B cell (primary cell): ENCODE results near the gene TEAD1. TPM values are rescaled to one million over a fixed set of nuclear protein-coding genes. Genes with fewer than 3 reads are reported as not detected.

Source experiments
- ATAC-seq: fragments of 200-7000 bp; cut with Tn5 transposase; one replicate; pipeline ENCODE4 v1.10.0; 2021; ENCODE audit warnings: low read depth, mild to moderate bottlenecking, moderate number of reproducible peaks, moderate library complexity
- CTCF ChIA-PET: fragments of 350-600 bp; sonication (Branson Sonifier 250); formaldehyde crosslinking; loops from one replicate; lab custom pipeline; 2021; ENCODE audit warnings: antibody characterized with exemption, inconsistent platforms; lab: Charles Lee
- POLR2A ChIA-PET: fragments of 350-600 bp; sonication (Branson Sonifier 250); formaldehyde crosslinking; loops from one replicate; lab custom pipeline; 2021; ENCODE audit warnings: antibody characterized with exemption; lab: Charles Lee
- DNase-seq: peaks from one replicate; pipeline ENCODE4 v3.0.0; 2013
- H2AFZ ChIP-seq: 2 replicates; pipeline ENCODE4 v1.6.1; 2012; ENCODE audit warnings: mild to moderate bottlenecking, low read depth, low read length; ENCODE audit not compliant: insufficient read depth, poor library complexity, severe bottlenecking
- H3K27ac ChIP-seq, 2 donors: 1 replicate in 1 of 2; 2 replicates in 1 of 2; pipeline ENCODE4 v1.5.1; 2012 to 2013; ENCODE audit warnings: low read length in 2 of 2, mild to moderate bottlenecking in 2 of 2, moderate library complexity in 1 of 2
- H3K27me3 ChIP-seq, 4 experiments: fragments of 200-600 bp in 1 of 4; sonication (generic) in 1 of 4; replicated peaks in 1 of 4; 1 replicate in 2 of 4; 2 replicates in 2 of 4; pipeline versions ENCODE4 v1.6.1 to v1.7.0; 2013 to 2016; ENCODE audit warnings: low read length in 3 of 4, mild to moderate bottlenecking in 2 of 4, mixed read lengths in 1 of 4, moderate library complexity in 1 of 4; ENCODE audit not compliant: insufficient read depth in 4 of 4, control insufficient read depth in 3 of 4; ENCODE audit errors: control extremely low read depth in 1 of 4
- H3K36me3 ChIP-seq, 2 experiments: replicated peaks in 1 of 2; 1 replicate in 1 of 2; 2 replicates in 1 of 2; pipeline versions ENCODE4 v1.6.1 to v1.7.1; 2013; ENCODE audit warnings: low read length in 1 of 2; ENCODE audit not compliant: insufficient read depth in 2 of 2, control insufficient read depth in 1 of 2; ENCODE audit errors: control extremely low read depth in 1 of 2, extremely low read depth in 1 of 2
- H3K4me1 ChIP-seq, 2 donors: fragments of 200-600 bp in 1 of 2; sonication (generic) in 1 of 2; 1 replicate in 1 of 2; 2 replicates in 1 of 2; pipeline versions ENCODE4 v1.5.1 to v1.6.1; 2013 to 2017; ENCODE audit warnings: low read length in 2 of 2; ENCODE audit not compliant: control insufficient read depth in 2 of 2, insufficient read depth in 2 of 2
- H3K4me2 ChIP-seq: replicated peaks from 2 replicates; pipeline ENCODE3; 2012; ENCODE audit warnings: mild to moderate bottlenecking, low read depth, low read length; ENCODE audit not compliant: poor library complexity, severe bottlenecking
- H3K4me3 ChIP-seq, 5 experiments: fragments of 200-600 bp in 1 of 5; sonication (generic) in 1 of 5; 1 replicate in 3 of 5; 2 replicates in 2 of 5; pipeline versions ENCODE4 v1.5.1 to v1.7.0; 2011 to 2016; ENCODE audit warnings: low read length in 4 of 5, mild to moderate bottlenecking in 4 of 5, low read depth in 2 of 5, control low read depth in 1 of 5, moderate library complexity in 1 of 5; ENCODE audit not compliant: insufficient read depth in 1 of 5; ENCODE audit errors: control extremely low read depth in 1 of 5, extremely low read depth in 1 of 5
- H3K79me2 ChIP-seq: fragments of 200-600 bp; sonication (generic); one replicate; pipeline ENCODE4 v1.6.0; 2016; ENCODE audit warnings: low read length; ENCODE audit not compliant: control insufficient read depth, insufficient read depth
- H3K9ac ChIP-seq: fragments of 200-600 bp; sonication (generic); 2 replicates; pipeline ENCODE4 v1.6.1; 2017; ENCODE audit warnings: mild to moderate bottlenecking, low read length, moderate library complexity
- H3K9me3 ChIP-seq, 3 donors: one replicate each; pipeline versions ENCODE4 v1.6.1 to v1.7.1; 2013; ENCODE audit warnings: low read length in 2 of 3; ENCODE audit not compliant: control insufficient read depth in 2 of 3, insufficient read depth in 1 of 3; ENCODE audit errors: control extremely low read depth in 1 of 3
- H4K20me1 ChIP-seq: 2 replicates; pipeline ENCODE4 v1.6.0; 2012; ENCODE audit warnings: mild to moderate bottlenecking, low read length; ENCODE audit not compliant: insufficient read depth, control insufficient read depth, poor library complexity, severe bottlenecking
- H3K27ac Mint-ChIP-seq: one replicate; pipeline ENCODE4 v1.8.0; 2021; ENCODE audit warnings: mixed read lengths
- H3K27me3 Mint-ChIP-seq: one replicate; pipeline ENCODE4 v1.8.0; 2021; ENCODE audit warnings: mixed read lengths
- H3K4me1 Mint-ChIP-seq: one replicate; pipeline ENCODE4 v1.8.0; 2021; ENCODE audit warnings: mixed read lengths
- H3K4me3 Mint-ChIP-seq: one replicate; pipeline ENCODE4 v1.8.0; 2021; ENCODE audit warnings: mixed read lengths
- H3K9me3 Mint-ChIP-seq: one replicate; pipeline ENCODE4 v1.8.0; 2022; ENCODE audit warnings: mixed read lengths; ENCODE audit not compliant: insufficient read depth
- EZH2 ChIP-seq: IDR thresholded peaks from 2 replicates; pipeline ENCODE4 v1.6.1; 2012; ENCODE audit warnings: borderline replicate concordance, low read depth, mild to moderate bottlenecking, moderate library complexity, low read length; ENCODE audit not compliant: insufficient read depth, poor library complexity, severe bottlenecking
- WGBS: methylation state at CpG from one replicate; pipeline ENCODE4 v1.1.5; 2013; ENCODE audit warnings: missing lambda C conversion rate; ENCODE audit not compliant: insufficient coverage; 5-methylcytosine and 5-hydroxymethylcytosine counted together
- intact Hi-C: fragments of 100-400 bp; cut with micrococcal nuclease; formaldehyde crosslinking; loops from one replicate; pipeline ENCODE4 v1.10.0; 2022
- polyA plus RNA-seq: library from polyadenylated mRNA; depleted of rRNA; stranded (reverse); fragments of >200 nt; gene quantifications from 2 replicates; pipeline ENCODE4 v1.2.3, GENCODE V29; 2012
- total RNA-seq, 2 donors: library from RNA; stranded (reverse); fragments of 120-200 nt in 1 of 2; gene quantifications; 1 replicate in 1 of 2; 2 replicates in 1 of 2; pipeline versions ENCODE4 v1.2.3 to v1.2.4, GENCODE V29; 2013 to 2022
- TF ChIP-seq, protein P1 (sequence below): fragments of 200-600 bp; IDR thresholded peaks from one replicate; pipeline ENCODE4 v1.8.0; 2022; ENCODE audit warnings: antibody characterized with exemption, mild to moderate bottlenecking

TEAD1 gene
- total and polyA plus RNA-seq, 2 donors (not counting 1 experiment from before 2014, with no cell fraction given) = 0.30 TPM; not detected in 1

DNA sequence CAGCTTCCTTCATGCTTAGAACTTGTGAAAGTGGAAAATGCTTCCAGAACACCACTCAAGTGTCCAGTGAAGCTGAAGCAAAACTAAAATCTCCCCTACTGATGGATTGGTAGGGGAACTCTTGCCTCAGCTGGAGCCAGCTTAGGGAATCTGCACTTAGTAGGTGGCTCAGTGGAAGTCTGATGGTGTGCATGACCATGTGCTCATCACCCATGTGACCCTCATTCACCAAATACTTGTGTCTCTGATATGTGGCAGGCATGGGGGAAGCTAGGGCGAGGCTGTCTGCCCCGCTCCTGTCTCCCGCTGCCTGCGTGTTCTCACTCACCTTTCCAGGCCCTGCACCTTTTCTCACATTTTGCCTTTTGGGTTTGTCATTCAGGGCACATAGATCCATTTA lies 7.2 kb downstream of the TEAD1 start:
- Histone ChIP-seq H3K4me3 (no peak overlapping the region), H3K27ac (no peak overlapping the region), H3K9me3 (no peaks in the 10 kb centered on the region), H3K4me2 (no peak overlapping the region), H3K27me3 (peaks cover 1 to 29% (median 18%) of the 10 kb centered on the region in 4 experiments), H3K9ac (no peak overlapping the region), H4K20me1 (no peaks in the 10 kb centered on the region), H3K79me2 (no peaks in the 10 kb centered on the region), H3K4me1 (no peaks in the 10 kb centered on the region), H3K36me3 (no peaks in the 10 kb centered on the region), H2AFZ (no peak overlapping the region)
- 94% methylated on average over 4 of the region's 4 CpGs for WGBS
- Mint-ChIP-seq H3K9me3 (no peaks in the 10 kb centered on the region), H3K27ac (no peak overlapping the region), H3K4me1 (no peaks in the 10 kb centered on the region), H3K27me3 (peaks cover 68% of the 10 kb centered on the region), H3K4me3 (no peak overlapping the region)
- ChIA-PET POLR2A (no interaction called here), CTCF (no interaction called here)
- ATAC-seq (no peak), DNase-seq (no peak)
- intact Hi-C loops = no loop called here
- TF ChIP-seq, protein P1, sequence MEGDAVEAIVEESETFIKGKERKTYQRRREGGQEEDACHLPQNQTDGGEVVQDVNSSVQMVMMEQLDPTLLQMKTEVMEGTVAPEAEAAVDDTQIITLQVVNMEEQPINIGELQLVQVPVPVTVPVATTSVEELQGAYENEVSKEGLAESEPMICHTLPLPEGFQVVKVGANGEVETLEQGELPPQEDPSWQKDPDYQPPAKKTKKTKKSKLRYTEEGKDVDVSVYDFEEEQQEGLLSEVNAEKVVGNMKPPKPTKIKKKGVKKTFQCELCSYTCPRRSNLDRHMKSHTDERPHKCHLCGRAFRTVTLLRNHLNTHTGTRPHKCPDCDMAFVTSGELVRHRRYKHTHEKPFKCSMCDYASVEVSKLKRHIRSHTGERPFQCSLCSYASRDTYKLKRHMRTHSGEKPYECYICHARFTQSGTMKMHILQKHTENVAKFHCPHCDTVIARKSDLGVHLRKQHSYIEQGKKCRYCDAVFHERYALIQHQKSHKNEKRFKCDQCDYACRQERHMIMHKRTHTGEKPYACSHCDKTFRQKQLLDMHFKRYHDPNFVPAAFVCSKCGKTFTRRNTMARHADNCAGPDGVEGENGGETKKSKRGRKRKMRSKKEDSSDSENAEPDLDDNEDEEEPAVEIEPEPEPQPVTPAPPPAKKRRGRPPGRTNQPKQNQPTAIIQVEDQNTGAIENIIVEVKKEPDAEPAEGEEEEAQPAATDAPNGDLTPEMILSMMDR = no peak
- TF ChIP-seq EZH2 = no peak

DNA sequence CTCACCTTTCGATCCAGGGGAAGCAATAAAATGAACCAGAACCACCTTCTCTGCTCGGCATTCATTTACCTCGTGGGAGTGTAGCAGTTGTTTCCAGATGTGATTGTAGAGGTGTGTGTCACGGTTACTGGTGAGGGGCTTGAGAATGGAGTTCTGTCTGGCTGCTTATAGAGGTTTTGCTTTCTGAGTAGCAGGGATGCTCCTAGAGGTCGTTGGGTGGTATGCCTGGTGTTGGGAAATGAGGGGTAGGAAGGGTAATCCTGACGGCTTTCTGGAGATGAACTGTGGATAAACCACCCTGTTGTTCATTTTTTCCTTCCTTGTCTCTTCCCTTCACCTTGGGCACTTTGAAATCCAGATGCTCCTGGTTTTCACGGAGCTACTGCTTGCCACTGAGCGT lies 8.1 kb downstream of the TEAD1 start:
- Histone ChIP-seq H2AFZ (no peak overlapping the region), H3K4me3 (no peak overlapping the region), H3K4me1 (no peaks in the 10 kb centered on the region), H3K36me3 (no peaks in the 10 kb centered on the region), H3K9me3 (no peaks in the 10 kb centered on the region), H3K79me2 (no peaks in the 10 kb centered on the region), H3K27me3 (peaks cover 0 to 28% (median 18%) of the 10 kb centered on the region in 4 experiments), H3K9ac (no peak overlapping the region), H3K27ac (no peak overlapping the region), H4K20me1 (no peaks in the 10 kb centered on the region), H3K4me2 (no peak overlapping the region)
- ATAC-seq (no peak), DNase-seq (no peak)
- Mint-ChIP-seq H3K4me3 (no peak overlapping the region), H3K27me3 (peaks cover 66% of the 10 kb centered on the region), H3K27ac (no peak overlapping the region), H3K9me3 (no peaks in the 10 kb centered on the region), H3K4me1 (no peaks in the 10 kb centered on the region)
- TF ChIP-seq, protein P1 = no peak
- TF ChIP-seq EZH2 = no peak
- ChIA-PET CTCF (no interaction called here), POLR2A (no interaction called here)
- intact Hi-C loops = no loop called here
- 76% methylated on average over 6 of the region's 8 CpGs for WGBS
